Upper lobe of left lung (tissue), 4 donors: Measurements from ENCODE around the gene COTL1.

ENCODE experiments used
- CTCF ChIP-seq, 6 experiments: fragments of 450-650 bp in 4 of 6; fragments of 200-600 bp in 2 of 6; sonication (generic) in 2 of 6; IDR thresholded peaks; one replicate each; pipeline ENCODE4 v1.5.1; 2016 to 2019; ENCODE audit warnings: antibody characterized with exemption in 6 of 6
- EP300 ChIP-seq, 4 donors: sonication (generic); formaldehyde crosslinking; IDR thresholded peaks; one replicate each; pipeline ENCODE4 v1.5.1; 2017; ENCODE audit warnings: antibody characterized with exemption in 4 of 4, control low read depth in 2 of 4
- POLR2A ChIP-seq, 4 donors: fragments of 450-650 bp; IDR thresholded peaks; one replicate each; pipeline ENCODE4 v1.5.1; 2016 to 2017; ENCODE audit warnings: antibody characterized with exemption in 4 of 4, mild to moderate bottlenecking in 2 of 4
- POLR2AphosphoS5 ChIP-seq, 2 donors: sonication (generic); formaldehyde crosslinking; IDR thresholded peaks; one replicate each; pipeline ENCODE4 v1.5.1; 2017; ENCODE audit warnings: antibody characterized with exemption in 2 of 2

DNA sequence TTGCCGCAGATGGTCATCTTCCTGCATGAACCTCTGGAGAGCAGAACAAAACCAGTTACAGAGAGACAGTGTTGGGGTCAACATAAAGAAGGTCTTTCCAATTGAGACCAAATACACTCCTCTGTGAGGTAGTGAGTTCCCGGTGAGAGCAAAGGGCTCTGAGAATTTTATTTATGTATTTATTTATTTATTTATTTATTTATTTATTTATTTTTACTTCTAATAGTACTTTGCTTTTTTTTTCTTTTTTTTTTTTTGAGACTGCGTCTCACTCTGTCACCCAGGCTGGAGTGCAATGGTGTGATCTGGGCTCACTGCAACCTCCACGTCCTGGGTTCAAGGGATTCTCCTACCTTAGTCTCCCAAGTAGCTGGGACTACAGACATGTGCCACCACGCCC is 12.1 kb upstream of the COTL1 start:
- TF ChIP-seq POLR2AphosphoS5 (IDR thresholded peaks at IDR 0.05) (no peak), CTCF (IDR thresholded peaks at IDR 0.05) (no peak), POLR2A (IDR thresholded peaks at IDR 0.05) (no peak), EP300 (IDR thresholded peaks at IDR 0.05) (no peak)
